ENCODE data around the gene PRICKLE1. TPM values are rescaled to one million over a fixed set of nuclear protein-coding genes. Genes with fewer than 3 reads are reported as not detected.

Gene PRICKLE1
- total and polyA plus RNA-seq, 2 donors (not counting 1 experiment from before 2014, with no cell fraction given) = 6.3 to 21.6 TPM

GRCh38 chr12:42485823-42486222 is 103.7 kb downstream of the PRICKLE1 start:
- peaks cover 28% of the 10 kb centered on the region for H3K79me2 ChIP-seq (ENCODE audit: control insufficient read depth, insufficient read depth, low read length)
- Mint-ChIP-seq H3K9me3 (ENCODE audit: insufficient read depth) (no peaks in the 10 kb centered on the region), H3K4me3 (no peak overlapping the region), H3K27ac (no peak overlapping the region), H3K27me3 (no peaks in the 10 kb centered on the region), H3K4me1 (peaks cover 30% of the 10 kb centered on the region)
- POLR2A ChIA-PET = no interaction called here
- intact Hi-C loops (cut with micrococcal nuclease) = loop anchor here (2.0 to 10.0 kb wide), 2 partner anchors 341 to 1399 kb away; partner anchors contain the start of gene GXYLT1
- TF ChIP-seq CTCF (IDR thresholded peaks at IDR 0.05) (no peak), EZH2 (IDR thresholded peaks at IDR 0.05; ENCODE audit: borderline replicate concordance, insufficient read depth, low read depth, low read length, poor library complexity, severe bottlenecking) (no peak)
- DNase-seq (no peak), ATAC-seq (ENCODE audit: low read depth) (no peak)
- H2AFZ ChIP-seq (ENCODE audit: insufficient read depth, low read depth, low read length, poor library complexity, severe bottlenecking) = no peak overlapping the region
- peaks cover 22 to 25% of the 10 kb centered on the region in 2 donors for H3K4me1 ChIP-seq (ENCODE audit: control insufficient read depth in 2 of 2, insufficient read depth in 2 of 2, low read length in 2 of 2)
- CTCF ChIA-PET = interaction anchor here (0.6 to 0.9 kb wide), 2 partner anchors 114 to 781 kb away, joined by 3 to 4 read pairs; no protein-coding TSS in a partner anchor
- H3K27me3 ChIP-seq (replicated peaks in 1 of 4; ENCODE audit: control extremely low read depth in 1 of 4, control insufficient read depth in 3 of 4, insufficient read depth in 4 of 4, low read length in 3 of 4) = no peaks in the 10 kb centered on the region
- no peak overlapping the region for H3K9ac ChIP-seq (ENCODE audit: low read length)
- H3K4me3 ChIP-seq (ENCODE audit: control extremely low read depth in 1 of 5, extremely low read depth in 1 of 5, insufficient read depth in 1 of 5, low read depth in 2 of 5, low read length in 4 of 5) = no peak overlapping the region
- WGBS (ENCODE audit: insufficient coverage) = 100% methylated on average over 2 of the region's 3 CpGs
- H3K36me3 ChIP-seq (replicated peaks in 1 of 2; ENCODE audit: control extremely low read depth in 1 of 2, control insufficient read depth in 1 of 2, extremely low read depth in 1 of 2, insufficient read depth in 2 of 2, low read length in 1 of 2) = no peaks in the 10 kb centered on the region
- H4K20me1 ChIP-seq (ENCODE audit: control insufficient read depth, insufficient read depth, low read length, poor library complexity, severe bottlenecking) = no peaks in the 10 kb centered on the region
- no peaks in the 10 kb centered on the region for H3K9me3 ChIP-seq (ENCODE audit: control extremely low read depth in 1 of 3, control insufficient read depth in 2 of 3, insufficient read depth in 1 of 3, low read length in 2 of 3)
- no peak overlapping the region for H3K27ac ChIP-seq (ENCODE audit: low read length in 2 of 2)
- no peak overlapping the region for H3K4me2 ChIP-seq (replicated peaks; ENCODE audit: low read depth, low read length, poor library complexity, severe bottlenecking)

DNA sequence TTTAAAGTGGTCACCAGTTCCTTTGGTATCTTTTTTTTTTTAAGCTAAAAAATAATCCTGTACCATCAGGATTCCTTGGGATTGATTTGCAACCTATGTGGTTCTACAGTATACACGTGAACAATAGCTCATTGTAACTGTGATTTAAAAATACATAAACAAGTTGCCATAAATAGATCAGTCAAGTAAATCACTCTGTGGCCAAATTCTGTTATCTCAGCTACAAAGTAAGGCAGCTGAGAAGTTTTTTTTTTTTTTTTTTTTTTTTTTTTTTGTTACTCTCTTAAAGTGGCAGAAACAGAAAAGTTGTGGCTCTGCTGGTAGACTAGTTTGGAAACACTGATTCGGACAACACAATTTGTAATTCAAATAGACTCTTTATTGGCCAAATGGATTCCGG is 104.5 kb downstream of the PRICKLE1 start:
- no peaks in the 10 kb centered on the region for H3K36me3 ChIP-seq (replicated peaks in 1 of 2; ENCODE audit: control extremely low read depth in 1 of 2, control insufficient read depth in 1 of 2, extremely low read depth in 1 of 2, insufficient read depth in 2 of 2, low read length in 1 of 2)
- POLR2A ChIA-PET = interaction anchor here (0.6 to 3.5 kb wide), 2 partner anchors 16 to 88 kb away, joined by 3 to 39 read pairs; no protein-coding TSS in a partner anchor
- no peaks in the 10 kb centered on the region for H3K27me3 ChIP-seq (replicated peaks in 1 of 4; ENCODE audit: control extremely low read depth in 1 of 4, control insufficient read depth in 3 of 4, insufficient read depth in 4 of 4, low read length in 3 of 4)
- WGBS (ENCODE audit: insufficient coverage) = no CpG with 5 or more reads among the region's 3 CpGs
- H3K4me1 ChIP-seq (ENCODE audit: control insufficient read depth in 2 of 2, insufficient read depth in 2 of 2, low read length in 2 of 2) = peaks cover 31 to 33% of the 10 kb centered on the region in 2 donors
- ATAC-seq (ENCODE audit: low read depth) = no peak
- H3K27ac ChIP-seq (ENCODE audit: low read length in 2 of 2) = no peak overlapping the region
- no peak overlapping the region for H3K4me2 ChIP-seq (replicated peaks; ENCODE audit: low read depth, low read length, poor library complexity, severe bottlenecking)
- no peak overlapping the region for H3K4me3 ChIP-seq (ENCODE audit: control extremely low read depth in 1 of 5, extremely low read depth in 1 of 5, insufficient read depth in 1 of 5, low read depth in 2 of 5, low read length in 4 of 5)
- no peaks in the 10 kb centered on the region for H3K9me3 Mint-ChIP-seq (ENCODE audit: insufficient read depth)
- H2AFZ ChIP-seq (ENCODE audit: insufficient read depth, low read depth, low read length, poor library complexity, severe bottlenecking) = no peak overlapping the region
- H4K20me1 ChIP-seq (ENCODE audit: control insufficient read depth, insufficient read depth, low read length, poor library complexity, severe bottlenecking) = no peaks in the 10 kb centered on the region
- CTCF ChIA-PET = interaction anchor here (0.7 to 8.1 kb wide), 8 partner anchors 11 to 1402 kb away, joined by 3 to 111 read pairs (median 5); no protein-coding TSS in a partner anchor
- TF ChIP-seq CTCF (IDR thresholded peaks at IDR 0.05) (no peak), EZH2 (IDR thresholded peaks at IDR 0.05; ENCODE audit: borderline replicate concordance, insufficient read depth, low read depth, low read length, poor library complexity, severe bottlenecking) (no peak)
- no peaks in the 10 kb centered on the region for H3K27me3 Mint-ChIP-seq
- H3K79me2 ChIP-seq (ENCODE audit: control insufficient read depth, insufficient read depth, low read length) = peaks cover 36% of the 10 kb centered on the region
- DNase-seq = no peak
- peaks cover 38% of the 10 kb centered on the region for H3K4me1 Mint-ChIP-seq
- H3K9ac ChIP-seq (ENCODE audit: low read length) = no peak overlapping the region
- intact Hi-C loops (cut with micrococcal nuclease) = loop anchor here (1.0 to 10.0 kb wide), 8 partner anchors 16 to 1400 kb away; partner anchors contain the start of genes GXYLT1, IRAK4, PUS7L and TWF1
- peak overlapping the region; percentile 97 for H3K4me3 Mint-ChIP-seq
- no peak overlapping the region for H3K27ac Mint-ChIP-seq
- no peaks in the 10 kb centered on the region for H3K9me3 ChIP-seq (ENCODE audit: control extremely low read depth in 1 of 3, control insufficient read depth in 2 of 3, insufficient read depth in 1 of 3, low read length in 2 of 3)
